ENCODE data around the gene CUX1. TPM values are rescaled to one million over a fixed set of nuclear protein-coding genes. Genes with fewer than 3 reads are reported as not detected.

Gene CUX1
- total RNA-seq, 1 experiment from 2014 or later: 53.5 TPM

DNA sequence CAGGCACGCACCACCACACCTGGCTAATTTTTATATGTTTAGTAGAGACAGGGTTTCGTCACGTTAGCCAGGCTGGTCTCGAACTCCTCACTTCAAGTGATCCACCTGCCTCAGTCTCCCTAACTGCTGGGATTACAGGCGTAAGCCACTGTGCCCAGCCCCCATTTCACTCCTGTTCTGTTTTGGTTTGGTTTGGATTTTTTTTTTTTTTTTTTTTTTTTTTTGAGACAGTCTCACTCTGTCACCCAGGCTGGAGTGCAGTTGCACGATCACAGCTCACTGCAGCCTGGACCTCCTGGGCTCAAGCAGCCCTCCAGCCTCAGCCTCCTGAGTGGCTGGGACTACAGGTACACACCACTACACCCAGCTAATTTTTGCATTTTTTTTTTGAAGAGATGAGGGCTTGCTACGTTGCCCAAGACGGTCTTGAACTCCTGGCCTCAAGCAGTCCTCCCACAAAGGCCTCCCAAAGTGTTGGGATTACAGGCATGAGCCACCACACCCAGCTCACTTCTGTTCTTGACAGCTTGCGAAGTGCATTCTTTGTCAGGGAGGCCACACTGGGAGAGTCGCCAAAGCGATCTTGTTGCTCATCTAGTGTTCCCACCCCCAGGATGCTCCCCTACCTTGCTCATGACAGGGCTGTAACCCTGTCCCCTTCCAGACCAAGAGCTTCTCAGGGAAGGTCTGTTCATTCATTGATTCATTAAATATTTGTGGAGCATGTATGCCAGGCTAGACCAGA, 229.1 kb downstream of the CUX1 start:
- Histone ChIP-seq H2AK5ac (ENCODE audit: insufficient read length, low read length) (no peak overlapping the region), H3K56ac (ENCODE audit: insufficient read length, low read depth, low read length) (no peak overlapping the region), H3K9ac (ENCODE audit: extremely low read depth, insufficient read length, low read length) (no peak overlapping the region), H2BK20ac (ENCODE audit: low read depth, low read length, poor library complexity, severe bottlenecking) (no peak overlapping the region), H3K23me2 (ENCODE audit: insufficient read length, low read depth, low read length, poor library complexity, severe bottlenecking) (no peaks in the 10 kb centered on the region), H2AFZ (ENCODE audit: low read length) (no peak overlapping the region), H4K20me1 (ENCODE audit: control insufficient read depth, insufficient read depth, insufficient read length) (no peaks in the 10 kb centered on the region), H3K18ac (ENCODE audit: insufficient read length, low read depth, low read length) (no peak overlapping the region), H3K14ac (ENCODE audit: insufficient read depth, low read length) (no peak overlapping the region), H3K4ac (ENCODE audit: low read depth, low read length) (no peak overlapping the region), H3K4me2 (ENCODE audit: insufficient read depth, insufficient read length, low read length) (no peak overlapping the region), H4K8ac (replicated peaks; ENCODE audit: insufficient read length, low read depth, low read length) (no peak overlapping the region), H3K9me3 (ENCODE audit: control insufficient read depth, low read depth, low read length) (no peaks in the 10 kb centered on the region), H3K79me2 (ENCODE audit: insufficient read depth, low read length) (no peaks in the 10 kb centered on the region; the same call in 1 of the 2 replicates), H3K27ac (ENCODE audit: insufficient read length, low read depth, low read length) (no peak overlapping the region), H3K23ac (ENCODE audit: insufficient read length, low read depth, low read length) (no peak overlapping the region), H3K79me1 (ENCODE audit: insufficient read depth, low read depth, low read length, poor library complexity, severe bottlenecking) (no peaks in the 10 kb centered on the region), H3K4me1 (ENCODE audit: insufficient read depth, low read length) (no peaks in the 10 kb centered on the region; the same call in 1 of the 2 replicates), H2BK120ac (ENCODE audit: low read depth, low read length, poor library complexity, severe bottlenecking) (no peak overlapping the region), H2BK5ac (ENCODE audit: insufficient read length, low read length) (no peak overlapping the region), H3K27me3 (ENCODE audit: insufficient read depth, low read length) (no peaks in the 10 kb centered on the region), H3T11ph (ENCODE audit: low read length) (no peak overlapping the region), H4K5ac (ENCODE audit: insufficient read length, low read depth, low read length) (no peak overlapping the region), H2BK15ac (ENCODE audit: low read depth, low read length) (no peak overlapping the region), H4K91ac (ENCODE audit: insufficient read length, low read depth, low read length) (no peak overlapping the region), H2BK12ac (ENCODE audit: insufficient read length, low read depth, low read length) (no peak overlapping the region)
- Mint-ChIP-seq H3K9me3 (no peaks in the 10 kb centered on the region), H3K27me3 (ENCODE audit: low read depth) (no peaks in the 10 kb centered on the region; the same call in 1 of the 2 replicates), H3K27ac (no peak overlapping the region; a peak in 1 of 7 replicates), H3K4me1 (peaks cover 5 to 6% of the 10 kb centered on the region in 2 experiments), H3K4me3 (no peak overlapping the region), H3K36me3 (ENCODE audit: insufficient read depth in 1 of 3, low read depth in 3 of 3) (peaks cover 4 to 5% (median 5%) of the 10 kb centered on the region in 3 experiments; a peak in 6 of 7 replicates)
- TF ChIP-seq CTCF (conservative IDR thresholded peaks at IDR 0.05): no peak
- DNase-seq: no peak
- WGBS (ENCODE audit: extremely low coverage, insufficient read length, low lambda C conversion rate): no CpG with 5 or more reads among the region's 11 CpGs

All from H9 (cell line).